ENCODE data around the gene TMEM255B.
"Not testable (repeated sequence)": the region's sequence is repeated elsewhere in the genome, so short reads cannot be mapped to it uniquely, and the experiment has no call there.

Gene TMEM255B

DNA sequence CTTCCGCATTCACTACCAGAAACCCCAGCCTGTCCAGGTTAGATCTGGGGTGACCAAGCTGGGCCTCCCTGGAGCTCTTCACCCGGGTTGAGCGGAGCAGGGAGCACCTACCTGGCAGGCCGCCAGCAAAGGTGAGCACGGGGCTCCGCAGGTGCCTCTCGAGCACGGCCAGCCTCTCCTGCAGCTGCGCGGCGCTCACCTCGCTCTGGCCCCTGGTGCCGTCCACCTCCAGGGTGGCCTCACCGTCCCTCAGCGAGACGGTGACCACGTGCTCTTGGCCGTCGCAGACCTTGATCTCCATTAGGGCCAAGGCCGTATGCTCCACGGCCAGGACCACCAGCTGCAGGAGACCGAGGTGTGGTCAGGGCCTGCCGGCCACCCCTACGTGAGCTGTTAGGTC is 62.8 kb downstream of the TMEM255B start:
- no peak for DNase-seq
- H3K27ac Mint-ChIP-seq = no peak overlapping the region
- peaks cover 4% of the 10 kb centered on the region for H3K4me1 Mint-ChIP-seq
- H3K9me3 Mint-ChIP-seq = no peaks in the 10 kb centered on the region
- peaks cover 6% of the 10 kb centered on the region for H3K36me3 Mint-ChIP-seq (ENCODE audit: low read depth)
- H3K4me3 Mint-ChIP-seq = no peak overlapping the region
- H3K27me3 Mint-ChIP-seq = no peaks in the 10 kb centered on the region
- ATAC-seq = no peak

GRCh38 chr13:113822266-113822665 is 63.2 kb downstream of the TMEM255B start:
- no peaks in the 10 kb centered on the region for H3K27me3 Mint-ChIP-seq
- no peak for ATAC-seq
- peaks cover 8% of the 10 kb centered on the region for H3K36me3 Mint-ChIP-seq (ENCODE audit: low read depth)
- no peak overlapping the region for H3K27ac Mint-ChIP-seq
- no peak overlapping the region for H3K4me3 Mint-ChIP-seq
- H3K4me1 Mint-ChIP-seq = peaks cover 2% of the 10 kb centered on the region
- H3K9me3 Mint-ChIP-seq = no peaks in the 10 kb centered on the region
- DNase-seq = no peak

DNA sequence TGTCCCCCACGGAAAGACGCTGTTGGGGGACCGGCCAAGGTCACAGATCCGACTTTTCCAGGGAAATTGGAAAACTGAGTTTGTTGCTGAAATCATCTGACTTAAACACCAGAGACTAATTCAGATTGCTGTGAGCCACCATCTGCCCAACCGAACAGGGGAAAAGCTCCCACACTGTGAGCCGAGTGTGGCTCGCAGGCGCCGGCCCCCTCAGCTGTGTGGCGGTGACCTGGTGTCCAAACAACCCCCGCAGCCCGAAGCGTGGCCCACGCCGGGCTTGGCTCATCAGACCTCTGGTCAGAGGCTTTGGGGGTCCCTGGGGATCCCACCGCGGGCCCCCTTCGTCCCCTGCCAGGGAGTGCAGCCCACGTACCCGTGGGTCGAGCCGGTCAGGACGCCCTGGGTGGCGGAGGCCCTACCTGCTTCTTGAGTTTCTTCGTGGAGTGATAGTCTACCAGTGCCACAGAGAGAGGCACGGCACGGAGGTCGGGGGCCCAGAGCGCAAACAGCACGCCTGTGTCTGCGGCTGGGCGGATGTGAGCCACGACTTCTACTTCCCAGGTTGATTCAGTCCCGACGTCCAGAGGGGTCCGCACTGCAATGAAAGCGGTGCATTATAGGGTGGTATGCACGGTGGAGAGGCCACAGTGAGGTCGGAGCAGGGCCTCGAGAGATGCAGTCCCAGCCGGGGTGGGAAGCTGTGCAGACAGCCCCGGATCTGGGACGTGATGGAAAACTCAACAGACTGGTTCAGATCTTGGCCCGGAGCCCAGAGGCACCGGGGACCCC is 64.1 kb downstream of the TMEM255B start:
- no peaks in the 10 kb centered on the region for H3K4me1 Mint-ChIP-seq
- H3K27ac Mint-ChIP-seq = no peak overlapping the region
- ATAC-seq (no peak), DNase-seq (no peak)
- no peaks in the 10 kb centered on the region for H3K9me3 Mint-ChIP-seq
- no peak overlapping the region for H3K4me3 Mint-ChIP-seq
- H3K27me3 Mint-ChIP-seq = no peaks in the 10 kb centered on the region
- H3K36me3 Mint-ChIP-seq (ENCODE audit: low read depth) = peaks cover 11% of the 10 kb centered on the region

DNA sequence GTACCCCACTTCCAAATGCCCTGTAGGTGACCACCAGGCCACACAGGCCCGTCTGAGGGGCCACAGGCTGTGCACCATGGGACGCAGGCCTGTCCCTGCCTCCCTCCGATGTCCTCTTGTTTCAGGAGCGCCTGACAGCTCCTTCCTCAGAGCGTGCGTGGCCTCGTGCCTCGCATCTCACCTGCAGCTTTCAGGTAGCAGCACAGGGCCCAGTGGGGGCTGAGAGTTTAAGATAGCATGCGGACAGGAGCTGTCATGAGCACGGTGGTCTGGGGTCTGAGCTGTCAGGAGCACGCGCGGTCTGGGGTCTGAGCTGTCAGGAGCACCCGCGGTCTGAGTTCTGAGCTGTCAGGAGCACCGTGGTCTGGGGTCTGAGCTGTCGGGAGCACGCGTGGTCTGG is 64.7 kb downstream of the TMEM255B start:
- Mint-ChIP-seq H3K27ac (no peak overlapping the region), H3K36me3 (ENCODE audit: low read depth) (peaks cover 11% of the 10 kb centered on the region), H3K9me3 (no peaks in the 10 kb centered on the region), H3K27me3 (no peaks in the 10 kb centered on the region), H3K4me1 (no peaks in the 10 kb centered on the region), H3K4me3 (no peak overlapping the region)
- ATAC-seq (no peak), DNase-seq (no peak)

DNA sequence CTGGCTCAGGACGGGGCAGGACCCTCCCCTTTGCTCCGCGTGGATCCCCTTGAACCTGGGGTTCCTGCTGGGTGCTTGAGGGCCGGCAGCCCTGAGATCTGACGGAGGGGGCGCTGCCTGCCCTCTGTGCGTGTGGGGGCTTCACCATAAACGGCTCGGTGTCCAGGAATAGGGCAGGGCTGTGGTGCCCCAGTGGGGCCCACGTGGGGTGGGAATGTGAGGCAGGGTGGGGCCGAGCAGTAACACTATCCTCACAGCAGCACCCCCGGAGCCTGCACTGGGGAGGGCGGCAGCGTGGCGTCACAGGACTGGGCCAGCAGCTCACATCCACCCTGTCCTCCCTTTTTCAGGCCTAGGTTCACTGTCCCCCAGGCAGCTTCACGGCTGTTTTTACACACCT is 66.8 kb downstream of the TMEM255B start:
- DNase-seq (no peak), ATAC-seq (no peak)
- no peak overlapping the region for H3K4me3 Mint-ChIP-seq
- no peaks in the 10 kb centered on the region for H3K27me3 Mint-ChIP-seq
- no peak overlapping the region for H3K27ac Mint-ChIP-seq
- no peaks in the 10 kb centered on the region for H3K4me1 Mint-ChIP-seq
- peaks cover 11% of the 10 kb centered on the region for H3K36me3 Mint-ChIP-seq (ENCODE audit: low read depth)
- no peaks in the 10 kb centered on the region for H3K9me3 Mint-ChIP-seq

DNA sequence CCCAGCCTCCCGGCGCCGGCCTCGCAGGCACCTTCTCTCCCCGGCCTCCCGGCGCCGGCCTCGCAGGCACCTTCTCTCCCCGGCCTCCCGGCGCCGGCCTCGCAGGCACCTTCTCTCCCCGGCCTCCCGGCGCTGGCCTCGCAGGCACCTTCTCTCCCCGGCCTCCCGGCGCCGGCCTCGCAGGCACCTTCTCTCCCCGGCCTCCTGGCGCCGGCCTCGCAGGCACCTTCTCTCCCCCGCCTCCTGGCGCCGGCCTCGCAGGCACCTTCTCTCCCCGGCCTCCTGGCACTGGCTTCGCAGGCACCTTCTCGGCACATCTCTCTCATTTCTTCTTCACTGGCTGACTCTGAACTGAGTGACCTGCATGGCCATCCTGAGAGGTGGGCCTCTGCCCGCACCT is 67.4 kb downstream of the TMEM255B start:
- H3K4me3 Mint-ChIP-seq, H3K27me3 Mint-ChIP-seq: not testable (repeated sequence)

GRCh38 chr13:113827021-113827420 is 68.0 kb downstream of the TMEM255B start:
- no peak overlapping the region for H3K4me3 Mint-ChIP-seq
- H3K27me3 Mint-ChIP-seq = no peaks in the 10 kb centered on the region
- DNase-seq (no peak), ATAC-seq (no peak)
- H3K27ac Mint-ChIP-seq = no peak overlapping the region
- peaks cover 8% of the 10 kb centered on the region for H3K36me3 Mint-ChIP-seq (ENCODE audit: low read depth)
- no peaks in the 10 kb centered on the region for H3K9me3 Mint-ChIP-seq
- no peaks in the 10 kb centered on the region for H3K4me1 Mint-ChIP-seq

More for the DNA sequence above, 67.4 kb downstream of the TMEM255B start:
- DNase-seq; H3K9me3 Mint-ChIP-seq; H3K27ac Mint-ChIP-seq; ATAC-seq; H3K36me3 Mint-ChIP-seq (ENCODE audit: low read depth); H3K4me1 Mint-ChIP-seq: not testable (repeated sequence)

GRCh38 chr13:113828282-113828825 is 69.3 kb downstream of the TMEM255B start:
- Mint-ChIP-seq H3K27me3 (no peaks in the 10 kb centered on the region), H3K9me3 (no peaks in the 10 kb centered on the region), H3K4me1 (no peaks in the 10 kb centered on the region), H3K27ac (no peak overlapping the region), H3K36me3 (ENCODE audit: low read depth) (peaks cover 10% of the 10 kb centered on the region), H3K4me3 (no peak overlapping the region)
- ATAC-seq (no peak), DNase-seq (no peak)

DNA sequence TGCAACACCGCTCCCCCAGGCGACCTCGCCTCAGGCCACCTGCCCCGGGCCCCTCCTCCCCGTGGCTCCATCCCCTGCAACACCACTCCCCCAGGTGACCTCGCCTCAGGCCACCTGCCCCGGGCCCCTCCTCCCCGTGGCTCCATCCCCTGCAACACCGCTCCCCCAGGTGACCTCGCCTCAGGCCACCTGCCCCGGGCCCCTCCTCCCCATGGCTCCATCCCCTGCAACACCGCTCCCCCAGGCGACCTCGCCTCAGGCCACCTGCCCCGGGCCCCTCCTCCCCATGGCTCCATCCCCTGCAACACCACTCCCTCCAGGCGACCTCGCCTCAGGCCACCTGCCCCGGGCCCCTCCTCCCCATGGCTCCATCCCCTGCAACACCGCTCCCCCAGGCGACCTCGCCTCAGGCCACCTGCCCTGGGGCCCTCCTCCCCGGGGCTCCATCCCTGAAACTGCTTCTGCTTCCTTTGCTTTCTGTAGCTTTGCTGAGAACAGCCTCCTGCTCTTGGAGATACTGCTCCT is 71.5 kb downstream of the TMEM255B start:
- not testable (repeated sequence) for ATAC-seq; H3K4me1 Mint-ChIP-seq; H3K36me3 Mint-ChIP-seq (ENCODE audit: low read depth); H3K27ac Mint-ChIP-seq; H3K9me3 Mint-ChIP-seq; H3K4me3 Mint-ChIP-seq; H3K27me3 Mint-ChIP-seq; DNase-seq

DNA sequence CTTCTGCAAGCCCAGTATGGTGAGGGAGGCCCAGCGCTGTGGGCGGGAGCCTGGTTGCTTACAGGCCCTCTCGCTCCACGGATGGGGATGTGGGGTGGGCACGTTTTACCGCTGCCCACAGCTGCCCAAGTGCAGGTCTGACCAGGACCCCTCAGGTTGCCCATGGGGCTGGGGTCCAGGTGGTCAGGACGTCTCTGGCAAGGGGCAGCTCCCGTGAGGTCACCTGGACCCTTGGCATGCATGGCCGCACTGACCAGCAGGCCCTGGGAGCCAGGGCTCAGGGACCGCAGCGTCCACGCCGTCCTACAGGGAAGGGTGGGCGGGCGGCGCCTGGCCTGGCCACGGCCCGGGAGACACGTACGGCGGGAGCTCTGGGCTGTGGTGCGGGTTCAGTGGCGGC is 72.0 kb downstream of the TMEM255B start:
- Mint-ChIP-seq H3K27me3 (no peaks in the 10 kb centered on the region), H3K4me1 (no peaks in the 10 kb centered on the region), H3K9me3 (no peaks in the 10 kb centered on the region), H3K4me3 (no peak overlapping the region), H3K27ac (no peak overlapping the region), H3K36me3 (ENCODE audit: low read depth) (peaks cover 8% of the 10 kb centered on the region)
- ATAC-seq = no peak
- no peak for DNase-seq

DNA sequence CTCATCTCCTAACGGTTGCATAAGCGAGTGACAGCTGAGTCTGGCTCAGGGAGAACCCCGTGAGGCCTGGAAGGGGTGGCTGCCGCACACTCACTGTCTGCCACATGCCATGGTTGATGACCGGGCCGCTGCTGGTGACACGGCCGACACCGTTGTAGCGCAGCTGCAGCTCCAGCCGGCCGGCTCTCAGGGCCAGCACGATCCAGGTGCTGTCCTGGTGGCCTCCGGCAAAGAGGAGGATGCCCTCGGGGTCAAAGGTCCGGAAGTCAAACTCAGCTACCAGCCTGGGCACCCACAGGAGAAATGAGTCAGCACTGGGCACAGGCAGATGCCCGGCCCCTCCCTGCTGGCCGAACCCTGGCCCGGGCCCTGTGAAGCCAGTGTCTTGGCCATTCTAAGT is 73.2 kb downstream of the TMEM255B start:
- H3K4me1 Mint-ChIP-seq = peaks cover 2% of the 10 kb centered on the region
- H3K9me3 Mint-ChIP-seq = no peaks in the 10 kb centered on the region
- no peak overlapping the region for H3K27ac Mint-ChIP-seq
- ATAC-seq = no peak
- DNase-seq = no peak
- H3K36me3 Mint-ChIP-seq (ENCODE audit: low read depth) = peaks cover 7% of the 10 kb centered on the region
- no peak overlapping the region for H3K4me3 Mint-ChIP-seq
- H3K27me3 Mint-ChIP-seq = no peaks in the 10 kb centered on the region

DNA sequence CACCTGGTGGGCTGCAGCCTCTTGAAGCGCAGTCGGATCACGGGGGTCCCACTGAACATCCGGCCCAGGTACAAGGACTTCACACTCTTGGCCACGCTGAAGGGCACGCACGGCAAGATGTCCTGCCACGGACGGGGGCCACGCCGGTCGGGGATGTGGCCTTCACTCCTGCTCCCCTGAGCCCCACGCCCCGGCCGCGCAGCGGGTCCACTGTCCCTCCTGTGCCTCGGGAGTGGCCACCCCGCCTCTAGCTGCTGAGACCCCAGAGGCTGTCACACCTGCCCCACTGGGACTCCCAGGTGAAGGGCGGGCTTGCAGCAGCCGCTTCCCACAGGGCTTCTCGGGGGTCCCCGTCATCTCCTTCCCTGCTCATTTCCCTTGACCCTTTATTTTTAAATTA is 73.6 kb downstream of the TMEM255B start:
- H3K27ac Mint-ChIP-seq = no peak overlapping the region
- no peak overlapping the region for H3K4me3 Mint-ChIP-seq
- DNase-seq = no peak
- no peak for ATAC-seq
- H3K27me3 Mint-ChIP-seq = no peaks in the 10 kb centered on the region
- H3K9me3 Mint-ChIP-seq = no peaks in the 10 kb centered on the region
- peaks cover 4% of the 10 kb centered on the region for H3K36me3 Mint-ChIP-seq (ENCODE audit: low read depth)
- H3K4me1 Mint-ChIP-seq = peaks cover 2% of the 10 kb centered on the region

GRCh38 chr13:113833111-113833830 is 74.2 kb downstream of the TMEM255B start:
- H3K4me3 Mint-ChIP-seq = no peak overlapping the region
- no peaks in the 10 kb centered on the region for H3K27me3 Mint-ChIP-seq
- H3K4me1 Mint-ChIP-seq = peaks cover 2% of the 10 kb centered on the region
- H3K36me3 Mint-ChIP-seq (ENCODE audit: low read depth) = peaks cover 3% of the 10 kb centered on the region
- DNase-seq (no peak), ATAC-seq (no peak)
- H3K27ac Mint-ChIP-seq = no peak overlapping the region
- H3K9me3 Mint-ChIP-seq = no peaks in the 10 kb centered on the region

DNA sequence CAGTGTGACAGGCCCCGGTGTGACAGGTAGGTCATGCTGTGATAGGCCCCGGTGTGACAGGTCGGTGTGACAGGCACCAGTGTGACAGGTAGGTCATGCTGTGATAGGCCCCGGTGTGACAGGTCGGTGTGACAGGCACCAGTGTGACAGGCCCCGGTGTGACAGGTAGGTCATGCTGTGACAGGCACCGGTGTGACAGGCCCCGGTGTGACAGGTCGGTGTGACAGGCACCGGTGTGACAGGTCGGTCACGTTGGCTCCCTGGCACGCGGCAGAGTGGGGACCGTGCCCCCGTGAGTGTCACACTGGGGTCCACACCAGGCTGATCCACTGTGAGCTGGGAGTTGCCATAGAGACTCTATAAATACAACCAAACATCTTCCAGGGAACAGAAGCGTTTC is 75.0 kb downstream of the TMEM255B start:
- DNase-seq; H3K27ac Mint-ChIP-seq; ATAC-seq; H3K4me1 Mint-ChIP-seq; H3K36me3 Mint-ChIP-seq (ENCODE audit: low read depth); H3K27me3 Mint-ChIP-seq; H3K4me3 Mint-ChIP-seq; H3K9me3 Mint-ChIP-seq: not testable (repeated sequence)

Measured in activated naive CD8-positive, alpha-beta T cell treated with anti-CD3 and anti-CD28 coated beads, Interleukin-2, amount 50 U/mL, for 24 hours (primary cell).